HG03196 (cell line): ENCODE data around the gene GDA.
"Not testable (repeated sequence)": the region's sequence is repeated elsewhere in the genome, so short reads cannot be mapped to it uniquely, and the experiment has no call there.

Experiments
- ATAC-seq: cut with Tn5 transposase; IDR thresholded peaks from one replicate; pipeline ENCODE4 v1.9.1; 2021; ENCODE audit not compliant: unreplicated experiment

GDA gene

DNA sequence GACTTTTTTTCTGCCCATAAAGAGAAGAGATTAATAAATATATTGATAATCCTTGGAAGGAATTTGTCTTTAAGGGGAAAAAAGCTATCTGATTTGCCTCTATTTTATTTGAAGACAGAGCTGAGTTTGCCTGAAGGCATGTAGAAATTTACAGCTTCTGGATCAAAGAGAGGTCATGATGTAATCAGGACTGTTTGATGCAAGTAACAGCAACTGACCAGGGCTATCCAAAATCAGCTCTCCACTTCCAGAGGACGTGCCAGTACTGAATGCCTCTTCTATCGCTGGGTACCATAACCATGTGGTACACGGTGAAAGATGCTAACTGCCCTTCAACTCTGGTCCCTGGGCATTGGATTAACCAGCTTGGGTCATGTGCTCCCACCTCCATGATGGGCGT is 125.2 kb downstream of the GDA start:
- ATAC-seq = no peak

DNA sequence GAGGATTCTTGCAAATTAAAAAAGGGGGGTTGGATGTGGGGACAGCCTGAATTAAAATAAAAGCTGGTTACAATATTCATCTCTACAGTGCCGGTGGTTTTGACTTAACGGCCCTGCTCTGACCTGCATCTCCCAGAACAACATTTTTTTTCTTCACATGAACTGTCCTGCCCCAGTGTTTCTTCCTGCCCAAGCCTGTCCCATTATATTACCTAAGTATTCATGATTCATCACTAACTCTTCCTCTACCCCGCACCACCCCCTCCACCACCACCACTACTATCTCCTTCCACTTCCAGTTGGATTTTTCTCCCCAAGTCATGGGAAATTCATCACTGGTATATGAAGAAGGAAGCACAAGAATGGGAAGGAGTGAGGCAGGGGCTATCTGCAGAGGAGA is 125.7 kb downstream of the GDA start:
- ATAC-seq = no peak

- no peak for ATAC-seq
Observed at GRCh38 chr9:72276429-72276828, 127.2 kb downstream of the GDA start.

DNA sequence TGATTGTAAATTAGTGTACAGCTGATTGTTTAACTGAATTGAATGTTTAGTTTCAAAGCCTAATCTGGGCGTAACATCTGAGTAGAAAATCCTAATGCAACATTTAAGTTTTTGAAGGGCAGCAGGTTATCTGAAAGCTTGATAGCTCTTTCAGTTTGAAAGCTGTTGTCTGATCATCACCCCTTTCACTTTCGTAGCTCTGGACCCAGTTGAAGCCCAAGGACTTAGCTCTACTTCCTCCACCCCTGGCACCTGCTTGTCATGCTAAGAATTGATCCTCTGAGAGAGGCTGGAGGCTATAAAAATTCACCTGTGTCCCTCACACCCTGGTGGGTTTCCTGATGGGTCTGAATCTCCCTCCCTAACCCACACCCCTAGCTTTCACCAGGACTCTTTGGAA is 129.7 kb downstream of the GDA start:
- ATAC-seq = peak; percentile 83

GRCh38 chr9:72280913-72281500 is 131.8 kb downstream of the GDA start:
- peak; percentile 82 for ATAC-seq

- ATAC-seq = no peak
Observed at GRCh38 chr9:72289401-72289800, 140.2 kb downstream of the GDA start.

DNA sequence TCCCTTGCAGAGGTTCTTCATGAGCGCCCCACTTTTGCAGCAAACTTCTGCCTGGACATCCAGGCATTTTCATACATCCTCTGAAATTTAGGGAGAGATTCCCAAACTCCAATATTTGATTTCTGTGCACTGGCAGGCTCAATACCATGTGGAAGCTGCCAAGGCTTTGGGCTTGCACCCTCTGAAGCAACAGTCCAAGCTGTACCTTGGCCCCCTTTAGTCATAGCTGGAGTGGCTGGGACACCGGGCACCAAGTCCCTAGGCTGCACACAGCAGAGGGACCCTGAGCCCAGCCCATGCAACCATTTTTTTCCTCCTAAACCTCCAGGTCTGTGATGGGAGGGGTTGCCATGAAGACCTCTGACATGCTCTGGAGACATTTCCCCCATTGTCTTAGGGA is 141.1 kb downstream of the GDA start:
- no peak for ATAC-seq

- not testable (repeated sequence) for ATAC-seq
Observed at GRCh38 chr9:72291576-72291975, 142.3 kb downstream of the GDA start.

GRCh38 chr9:72292256-72292682 is 143.0 kb downstream of the GDA start:
- no peak for ATAC-seq

- ATAC-seq = no peak
Observed at GRCh38 chr9:72292874-72293607, 143.8 kb downstream of the GDA start.

DNA sequence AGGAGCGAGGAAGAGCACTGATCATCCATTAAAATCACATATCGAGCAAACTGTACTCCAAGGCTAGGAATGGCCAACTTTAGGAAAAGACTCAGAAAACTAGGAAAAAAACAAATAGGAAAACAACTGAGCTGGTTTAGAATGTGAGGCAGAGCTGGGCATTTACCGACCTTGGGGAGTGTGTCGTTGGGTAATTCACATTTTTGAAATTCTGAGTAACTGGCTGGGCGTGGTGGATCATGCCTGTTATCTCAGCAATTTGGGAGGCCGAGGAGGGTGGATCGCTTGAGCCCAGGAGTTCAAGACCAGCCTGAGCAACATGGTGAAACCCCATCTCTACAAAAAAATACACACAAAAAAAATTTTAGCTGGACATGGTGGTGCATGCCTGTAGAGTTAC is 145.7 kb downstream of the GDA start:
- no peak for ATAC-seq

DNA sequence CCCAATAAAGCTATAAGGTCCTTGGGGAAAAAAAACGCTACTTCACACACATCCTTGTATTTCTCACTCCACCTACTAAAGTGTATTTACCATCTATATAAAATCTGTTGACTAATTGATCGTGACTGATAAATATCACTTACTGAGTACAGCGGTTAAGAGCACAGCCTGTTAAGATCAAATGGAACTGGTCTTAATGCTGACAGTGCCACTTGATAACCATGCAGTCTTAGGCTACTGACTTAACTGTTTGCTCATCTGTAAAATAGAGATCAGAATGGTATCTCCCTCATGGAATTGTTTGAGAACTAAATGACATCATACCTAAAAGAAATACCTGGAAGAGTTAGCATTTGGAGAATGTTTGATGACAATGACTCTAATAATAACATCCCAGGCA is 148.3 kb downstream of the GDA start:
- ATAC-seq = no peak

- ATAC-seq = no peak
Observed at GRCh38 chr9:72299017-72299603, 149.9 kb downstream of the GDA start.

DNA sequence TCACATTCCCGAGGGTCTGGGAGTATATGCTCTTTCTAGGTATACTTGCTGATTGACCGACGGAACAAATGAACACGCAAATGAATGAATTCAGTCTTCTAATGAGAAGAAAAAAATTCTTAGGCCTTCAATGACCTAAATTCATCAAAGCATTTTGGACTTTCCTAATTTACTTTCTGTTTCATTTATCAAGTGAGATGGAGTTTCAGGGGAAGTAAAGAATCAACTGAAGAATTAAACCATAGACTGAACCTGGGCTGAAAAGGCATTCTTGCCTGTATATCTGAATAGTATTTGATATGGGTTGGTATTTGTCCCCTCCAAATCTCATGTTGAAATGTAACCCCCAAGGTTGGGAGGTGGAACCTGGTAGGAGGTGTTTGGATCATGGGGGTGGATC is 151.6 kb downstream of the GDA start:
- ATAC-seq = no peak
